NB4 (cell line): ENCODE data around the gene ADAMTS16.

Source experiments
- POLR2A ChIP-seq: IDR thresholded peaks from 2 replicates; pipeline ENCODE4 v1.6.1; 2011; ENCODE audit warnings: mild to moderate bottlenecking; ENCODE audit not compliant: insufficient read length; ENCODE audit errors: extremely low read depth
- TF ChIP-seq, protein P1 (sequence below): IDR thresholded peaks from one replicate; pipeline ENCODE4 v1.5.1; 2012; ENCODE audit warnings: low read depth, low read length
- TF ChIP-seq, protein P2 (sequence below): IDR thresholded peaks from 2 replicates; pipeline ENCODE4 v1.6.1; 2011; ENCODE audit warnings: low read depth, low read length

DNA sequence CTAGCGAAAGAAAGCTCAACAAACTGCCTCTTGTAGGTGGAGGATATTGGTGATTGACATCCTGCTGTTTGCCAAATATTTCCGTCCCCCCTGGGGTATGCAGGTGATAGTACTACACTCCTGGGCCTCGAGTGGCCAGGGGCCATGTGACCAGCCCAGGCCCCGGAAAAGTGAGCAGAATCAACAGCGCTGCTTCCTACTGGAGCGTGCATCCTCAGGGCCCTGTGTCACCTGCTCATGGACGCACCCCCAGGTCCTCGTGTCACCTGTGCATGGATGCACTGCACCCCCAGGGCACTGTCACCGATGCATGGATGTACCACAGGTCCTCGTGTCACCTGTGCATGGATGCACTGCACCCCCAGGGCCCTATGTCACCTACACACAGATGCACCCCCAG, 43.8 kb downstream of the ADAMTS16 start:
- TF ChIP-seq, protein P1, sequence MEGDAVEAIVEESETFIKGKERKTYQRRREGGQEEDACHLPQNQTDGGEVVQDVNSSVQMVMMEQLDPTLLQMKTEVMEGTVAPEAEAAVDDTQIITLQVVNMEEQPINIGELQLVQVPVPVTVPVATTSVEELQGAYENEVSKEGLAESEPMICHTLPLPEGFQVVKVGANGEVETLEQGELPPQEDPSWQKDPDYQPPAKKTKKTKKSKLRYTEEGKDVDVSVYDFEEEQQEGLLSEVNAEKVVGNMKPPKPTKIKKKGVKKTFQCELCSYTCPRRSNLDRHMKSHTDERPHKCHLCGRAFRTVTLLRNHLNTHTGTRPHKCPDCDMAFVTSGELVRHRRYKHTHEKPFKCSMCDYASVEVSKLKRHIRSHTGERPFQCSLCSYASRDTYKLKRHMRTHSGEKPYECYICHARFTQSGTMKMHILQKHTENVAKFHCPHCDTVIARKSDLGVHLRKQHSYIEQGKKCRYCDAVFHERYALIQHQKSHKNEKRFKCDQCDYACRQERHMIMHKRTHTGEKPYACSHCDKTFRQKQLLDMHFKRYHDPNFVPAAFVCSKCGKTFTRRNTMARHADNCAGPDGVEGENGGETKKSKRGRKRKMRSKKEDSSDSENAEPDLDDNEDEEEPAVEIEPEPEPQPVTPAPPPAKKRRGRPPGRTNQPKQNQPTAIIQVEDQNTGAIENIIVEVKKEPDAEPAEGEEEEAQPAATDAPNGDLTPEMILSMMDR: no peak
- no peak for TF ChIP-seq POLR2A
- TF ChIP-seq, protein P2, sequence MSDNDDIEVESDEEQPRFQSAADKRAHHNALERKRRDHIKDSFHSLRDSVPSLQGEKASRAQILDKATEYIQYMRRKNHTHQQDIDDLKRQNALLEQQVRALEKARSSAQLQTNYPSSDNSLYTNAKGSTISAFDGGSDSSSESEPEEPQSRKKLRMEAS: no peak
